Measurements from ENCODE around the gene ISL1.

Gene ISL1

DNA sequence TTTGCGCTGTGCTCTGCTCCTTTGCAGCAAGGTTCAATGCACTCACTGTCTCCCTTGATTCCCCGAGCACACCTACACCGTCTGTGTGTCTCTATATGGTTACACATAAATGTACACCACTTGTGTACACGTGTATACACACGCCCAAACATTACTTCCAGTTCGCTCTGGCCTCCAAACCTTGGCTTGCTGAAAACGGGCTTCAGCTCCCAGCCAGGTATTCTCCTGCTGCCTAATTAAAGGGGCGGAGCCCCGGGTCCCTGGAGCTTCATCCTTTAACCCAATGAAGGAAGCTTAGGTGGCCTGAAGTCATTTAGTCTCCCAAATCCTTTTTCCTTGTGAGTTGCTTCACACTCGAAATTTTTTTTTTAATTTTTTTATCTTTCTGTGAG lies 4.6 kb downstream of the ISL1 start:
- DNase-seq = no peak

GRCh38 chr5:51388488-51389287 lies 5.4 kb downstream of the ISL1 start:
- DNase-seq = no peak

DNA sequence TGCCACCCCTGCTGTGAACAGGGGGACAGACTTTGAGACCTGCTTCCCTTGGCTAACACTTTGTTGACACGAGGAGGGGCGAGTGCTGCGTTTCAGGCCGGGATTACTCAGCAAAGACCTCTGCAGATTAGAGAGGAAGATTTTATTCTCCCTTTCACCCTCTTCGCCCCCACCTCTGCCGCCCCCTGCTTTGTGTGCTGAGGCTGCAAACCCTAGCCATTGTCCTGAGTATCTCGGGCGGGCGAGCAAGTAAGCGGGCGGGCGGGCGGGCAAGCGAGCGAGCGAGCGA lies 6.0 kb downstream of the ISL1 start:
- DNase-seq = no peak

GRCh38 chr5:51389577-51390463 lies 6.6 kb downstream of the ISL1 start:
- DNase-seq = no peak

- DNase-seq = no peak
These were observed 7.9 kb downstream of the ISL1 start for GRCh38 chr5:51391175-51391574.

DNA sequence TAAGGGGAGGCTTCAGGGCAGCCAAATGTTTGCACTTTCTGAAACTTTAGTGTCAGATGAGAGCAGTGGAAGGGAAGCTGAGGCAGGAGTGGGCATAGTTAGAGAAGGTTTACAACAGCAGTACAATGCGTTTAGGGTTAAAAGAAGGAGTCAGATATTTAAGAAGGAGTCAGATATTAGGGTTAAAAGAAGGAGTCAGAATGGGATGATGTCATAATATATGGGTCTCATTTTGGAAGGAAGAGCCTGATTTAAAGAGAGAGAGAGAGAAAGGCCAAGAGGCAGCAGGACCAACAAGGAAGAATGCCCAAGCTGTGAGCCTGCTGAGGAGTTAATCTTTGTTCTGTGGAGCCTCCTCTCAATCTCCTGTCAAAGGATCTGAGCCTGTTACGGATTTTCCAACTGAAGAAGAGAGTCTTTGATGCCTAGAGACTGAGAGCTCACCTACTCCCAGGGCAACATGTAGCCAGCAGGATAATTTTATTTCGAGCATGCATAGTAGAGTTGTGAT lies 9.5 kb downstream of the ISL1 start:
- DNase-seq = no peak

GRCh38 chr5:51394609-51395008 lies 11.4 kb downstream of the ISL1 start:
- DNase-seq = no peak

DNA sequence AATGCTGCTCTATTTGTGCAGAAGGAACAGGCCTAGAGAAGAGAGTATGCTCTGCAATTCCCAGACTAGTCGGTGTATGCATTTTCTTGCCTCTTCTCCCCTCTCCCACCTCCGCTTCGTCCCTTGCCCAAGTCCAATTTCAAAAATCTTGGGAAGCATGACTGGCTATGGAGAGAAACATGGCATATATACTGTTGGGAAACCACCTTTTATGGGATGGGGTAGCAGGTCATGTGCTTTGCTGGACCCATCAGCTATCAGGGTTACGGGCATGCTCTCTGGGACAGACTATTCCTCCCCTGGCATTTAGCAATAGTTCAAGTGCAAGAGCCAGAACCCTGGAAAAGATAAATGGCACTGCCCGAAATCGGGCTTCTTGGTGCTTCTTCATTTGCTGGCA lies 12.0 kb downstream of the ISL1 start:
- no peak for DNase-seq

GRCh38 chr5:51395666-51396356 lies 12.6 kb downstream of the ISL1 start:
- no peak for DNase-seq

GRCh38 chr5:51396797-51397196 lies 13.5 kb downstream of the ISL1 start:
- no peak for DNase-seq

DNA sequence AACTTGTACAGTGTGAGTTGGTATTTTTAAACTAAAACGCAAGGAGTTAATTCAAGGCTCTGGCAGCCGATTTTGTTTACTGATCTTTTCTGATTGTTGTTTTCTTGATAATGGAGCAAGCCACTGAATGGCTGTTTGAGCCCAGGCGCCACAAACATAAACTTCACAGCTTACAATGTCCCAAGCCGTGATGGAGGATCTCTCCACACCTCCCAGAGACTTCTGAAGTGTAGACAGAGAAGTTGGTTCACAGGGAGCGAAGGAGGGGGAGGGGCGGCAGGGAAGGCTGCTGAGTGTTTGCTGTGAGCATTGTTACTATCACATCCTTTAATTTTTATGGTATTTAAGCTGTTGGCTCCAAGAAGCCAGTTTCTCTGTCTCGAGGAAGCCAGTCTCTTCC lies 14.7 kb downstream of the ISL1 start:
- no peak for DNase-seq

DNA sequence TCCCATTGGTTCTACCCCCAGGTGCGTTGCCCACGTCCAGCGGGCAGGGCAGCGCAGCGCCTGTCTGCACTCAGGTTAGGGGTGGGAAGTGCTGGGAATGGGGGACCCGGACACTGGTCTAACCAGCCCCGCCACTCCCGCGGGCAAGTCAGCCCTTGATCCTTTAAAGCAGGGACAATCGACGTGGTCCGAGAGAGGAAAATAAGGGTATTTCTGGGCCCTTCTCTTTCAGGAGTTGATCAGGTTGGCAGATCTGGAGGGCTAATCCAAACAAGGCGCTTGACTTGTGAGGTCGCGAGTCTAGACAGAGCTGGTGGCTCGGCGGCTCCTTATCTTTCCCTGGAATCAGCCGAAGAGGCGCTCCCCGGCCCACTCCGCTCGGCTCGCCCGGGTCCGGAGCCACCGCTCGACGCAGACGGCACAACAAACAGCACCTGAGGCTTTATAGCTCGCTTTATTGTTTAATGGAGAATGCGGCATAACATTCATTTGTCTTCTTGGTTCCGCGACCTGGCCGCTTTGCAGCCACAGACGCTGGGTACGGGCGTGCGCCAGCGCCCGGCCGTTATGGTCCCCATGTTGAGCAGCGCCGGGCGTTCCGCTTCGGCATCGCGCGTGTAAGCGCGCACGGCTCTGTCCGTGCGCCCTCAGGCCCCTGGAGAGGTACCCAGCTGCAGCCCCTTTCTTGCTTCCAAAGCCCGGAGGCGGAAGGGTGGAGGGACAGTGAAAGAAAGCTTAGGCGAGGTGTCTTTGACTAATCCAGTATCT lies 15.8 kb downstream of the ISL1 start:
- DNase-seq = no peak

GRCh38 chr5:51399643-51400006 lies 16.4 kb downstream of the ISL1 start:
- no peak for DNase-seq

DNA sequence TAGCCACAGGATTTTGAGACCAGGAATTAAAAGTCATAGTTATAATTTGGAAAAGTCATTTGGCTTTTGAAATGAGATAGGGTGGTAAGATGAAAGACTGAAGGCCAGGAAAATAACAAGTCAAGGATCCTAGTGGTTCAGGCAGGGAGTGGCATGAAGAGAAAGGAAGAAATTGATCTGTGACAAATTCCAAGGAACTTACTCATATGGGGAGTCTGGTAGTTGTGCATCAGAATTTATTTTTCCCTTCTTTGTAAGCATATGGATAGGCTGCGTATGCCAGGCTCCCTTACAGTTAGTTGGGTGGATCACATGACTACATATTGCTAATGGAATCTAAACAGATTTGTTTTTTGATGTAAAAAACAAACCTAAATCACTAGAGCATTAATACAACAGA lies 21.0 kb downstream of the ISL1 start:
- DNase-seq = no peak

DNA sequence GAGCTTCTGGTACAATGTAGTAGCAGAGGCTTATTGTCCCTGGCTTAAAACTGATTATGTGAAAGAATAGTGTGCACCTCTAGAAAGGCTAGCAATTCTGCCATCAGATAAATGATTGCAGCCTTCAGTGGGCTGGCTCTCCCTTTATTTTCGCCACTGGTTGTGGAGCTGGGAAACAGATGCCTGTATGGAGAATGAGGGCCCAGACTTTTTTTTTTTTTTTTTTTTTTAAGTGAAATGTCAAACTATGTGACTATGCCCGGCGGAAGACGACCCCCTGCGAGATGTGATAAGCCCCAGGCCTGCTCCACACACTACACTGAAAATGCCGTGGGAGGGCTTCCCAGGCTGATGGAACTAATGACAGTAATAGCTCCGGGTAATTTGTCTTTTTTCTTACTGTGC lies 28.7 kb downstream of the ISL1 start:
- DNase-seq = no peak

DNA sequence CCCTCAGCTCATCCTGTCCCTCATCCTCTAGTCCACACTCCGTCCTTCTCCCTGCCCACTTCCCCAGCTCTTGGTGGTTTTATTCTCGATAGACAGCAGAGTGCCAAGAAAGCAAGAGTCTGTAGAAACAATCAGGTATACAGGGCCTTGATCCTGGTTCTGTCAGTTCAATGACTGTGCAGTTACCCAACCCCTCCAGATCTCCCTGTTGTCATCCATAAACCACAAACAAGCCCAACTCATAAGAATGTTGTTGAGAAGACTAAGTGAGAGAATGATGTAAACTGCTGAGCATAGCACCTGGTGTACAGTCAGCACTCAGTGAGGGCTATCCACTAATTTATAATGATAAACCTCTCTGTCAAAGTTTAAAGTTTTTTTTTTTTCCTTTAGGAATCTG lies 31.3 kb downstream of the ISL1 start:
- no peak for DNase-seq

DNA sequence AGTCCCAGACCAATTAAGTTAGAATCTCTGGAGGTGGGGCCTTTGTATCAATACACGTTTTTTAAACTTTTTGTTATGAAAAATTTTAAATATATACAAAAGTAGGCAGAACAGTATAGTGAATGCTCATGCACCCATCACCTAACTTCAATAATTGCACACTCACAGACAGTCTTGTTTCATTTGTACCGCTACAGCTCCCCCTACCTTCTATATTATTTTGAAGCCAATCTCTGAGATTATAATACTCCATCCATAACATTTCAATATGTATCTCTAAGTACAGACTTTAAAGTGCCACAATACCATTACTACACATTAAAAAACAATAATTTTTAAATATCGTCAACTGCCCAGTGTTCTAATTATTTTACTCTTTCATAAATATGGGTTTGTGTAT lies 32.9 kb downstream of the ISL1 start:
- no peak for DNase-seq

GRCh38 chr5:51433052-51433710 lies 49.9 kb downstream of the ISL1 start:
- DNase-seq = no peak

GRCh38 chr5:51439232-51439631 lies 56.0 kb downstream of the ISL1 start:
- no peak for DNase-seq

Data from RPMI8226 (cell line).